8988T (cell line): ENCODE results near the gene VPS54.
"Not testable (repeated sequence)": the region's sequence is repeated elsewhere in the genome, so short reads cannot be mapped to it uniquely, and the experiment has no call there.

Experiments used
- DNase-seq: peaks from one replicate; pipeline ENCODE4 v3.0.0; 2011

The VPS54 gene

GRCh38 chr2:63866009-63866709 lies 153.1 kb downstream of the VPS54 start:
- DNase-seq, result no peak

GRCh38 chr2:63865159-63865799 lies 153.9 kb downstream of the VPS54 start:
- DNase-seq, result no peak

- no peak for DNase-seq
Measured at GRCh38 chr2:63863707-63864106, 155.5 kb downstream of the VPS54 start.

GRCh38 chr2:63862806-63863205 lies 156.4 kb downstream of the VPS54 start:
- DNase-seq, result no peak

- no peak for DNase-seq
Measured at GRCh38 chr2:63861220-63861822, 157.9 kb downstream of the VPS54 start.

- DNase-seq, result no peak
Measured at GRCh38 chr2:63858291-63858690, 160.9 kb downstream of the VPS54 start.

GRCh38 chr2:63856303-63856603 lies 163.0 kb downstream of the VPS54 start:
- DNase-seq, result no peak

- DNase-seq, result no peak
Measured at GRCh38 chr2:63855418-63856302, 163.6 kb downstream of the VPS54 start.

GRCh38 chr2:63853527-63854310 lies 165.5 kb downstream of the VPS54 start:
- no peak for DNase-seq

GRCh38 chr2:63851691-63852311 lies 167.4 kb downstream of the VPS54 start:
- no peak for DNase-seq

GRCh38 chr2:63850649-63851048 lies 168.6 kb downstream of the VPS54 start:
- no peak for DNase-seq

GRCh38 chr2:63850204-63850571 lies 169.0 kb downstream of the VPS54 start:
- DNase-seq, result no peak

- no peak for DNase-seq
Measured at GRCh38 chr2:63849381-63850203, 169.6 kb downstream of the VPS54 start.

GRCh38 chr2:63847571-63847970 lies 171.7 kb downstream of the VPS54 start:
- not testable (repeated sequence) for DNase-seq

- DNase-seq, result no peak
Measured at GRCh38 chr2:63846487-63846886, 172.7 kb downstream of the VPS54 start.

GRCh38 chr2:63845866-63846265 lies 173.4 kb downstream of the VPS54 start:
- no peak for DNase-seq

GRCh38 chr2:63844616-63845015 lies 174.6 kb downstream of the VPS54 start:
- no peak for DNase-seq

- no peak for DNase-seq
Measured at GRCh38 chr2:63843791-63844190, 175.4 kb downstream of the VPS54 start.

- DNase-seq, result no peak
Measured at GRCh38 chr2:63843093-63843492, 176.1 kb downstream of the VPS54 start.

- no peak for DNase-seq
Measured at GRCh38 chr2:63842149-63843061, 176.8 kb downstream of the VPS54 start.
